IMR-90 (cell line): ENCODE data around the gene FBLN7. TPM values are rescaled to one million over a fixed set of nuclear protein-coding genes. Genes with fewer than 3 reads are reported as not detected.

ENCODE experiments used
- ATAC-seq: fragments of 200-7000 bp; cut with Tn5 transposase; 2 replicates; pipeline ENCODE4 v1.9.1; 2020; ENCODE audit warnings: low read depth, mild to moderate bottlenecking, moderate library complexity
- BruUV-seq: library from RNA; stranded (reverse); fragments of 400-500 nt; replicated peaks from 2 replicates; lab custom pipeline; 2021; lab: Mats Ljungman, UMichigan
- CTCF ChIA-PET: fragments of 300-600 bp; formaldehyde crosslinking; extraction: SDS; loops from one replicate; lab custom pipeline; 2021; ENCODE audit warnings: antibody characterized with exemption; lab: Yijun Ruan, JAX
- POLR2A ChIA-PET: fragments of 300-600 bp; sonication (Branson Sonifier 250); formaldehyde crosslinking; loops from one replicate; lab custom pipeline; 2022; ENCODE audit warnings: antibody characterized with exemption; ENCODE audit not compliant: unreplicated experiment; lab: Charles Lee
- DNase-seq: peaks from one replicate; pipeline ENCODE4 v3.0.0; 2013
- H2AFZ ChIP-seq: replicated peaks from 2 replicates; pipeline ENCODE3; 2013; ENCODE audit warnings: low read length, mild to moderate bottlenecking; ENCODE audit not compliant: poor library complexity
- H2AK5ac ChIP-seq: 2 replicates; pipeline ENCODE4 v1.6.1; 2013; ENCODE audit warnings: low read depth, low read length, inconsistent platforms
- H2AK9ac ChIP-seq: replicated peaks from 2 replicates; pipeline ENCODE3; 2013; ENCODE audit warnings: mild to moderate bottlenecking, low read depth, low read length, moderate library complexity; ENCODE audit not compliant: poor library complexity
- H2BK120ac ChIP-seq: 2 replicates; pipeline ENCODE4 v1.6.1; 2013; ENCODE audit warnings: low read depth, low read length, inconsistent platforms
- H2BK15ac ChIP-seq: 3 replicates; pipeline ENCODE4 v1.6.1; 2013; ENCODE audit warnings: low read depth, low read length, inconsistent platforms
- H2BK20ac ChIP-seq: 2 replicates; pipeline ENCODE4 v1.6.1; 2013; ENCODE audit warnings: low read depth, mild to moderate bottlenecking, inconsistent platforms, low read length, moderate library complexity
- H2BK5ac ChIP-seq: 2 replicates; pipeline ENCODE4 v1.6.1; 2013; ENCODE audit warnings: mild to moderate bottlenecking, low read depth, low read length, inconsistent platforms; ENCODE audit not compliant: poor library complexity, severe bottlenecking
- H3K14ac ChIP-seq: replicated peaks from 2 replicates; pipeline ENCODE4 v1.6.1; 2013; ENCODE audit warnings: low read depth, low read length, inconsistent platforms
- H3K18ac ChIP-seq: 2 replicates; pipeline ENCODE4 v1.6.1; 2013; ENCODE audit warnings: low read depth, low read length, control low read depth
- H3K23ac ChIP-seq: 2 replicates; pipeline ENCODE4 v1.6.1; 2013; ENCODE audit warnings: low read depth, low read length, inconsistent platforms
- H3K27ac ChIP-seq: 2 replicates; pipeline ENCODE4 v1.5.1; 2013; ENCODE audit warnings: mild to moderate bottlenecking, control low read depth, low read length; ENCODE audit not compliant: insufficient read depth
- H3K27me3 ChIP-seq: 2 replicates; pipeline ENCODE4 v1.6.1; 2013; ENCODE audit warnings: low read length; ENCODE audit not compliant: control insufficient read depth, insufficient read depth
- H3K36me3 ChIP-seq: 2 replicates; pipeline ENCODE4 v1.6.1; 2013; ENCODE audit warnings: low read length, mixed read lengths; ENCODE audit not compliant: control insufficient read depth, insufficient read depth
- H3K4ac ChIP-seq: 2 replicates; pipeline ENCODE4 v1.6.1; 2013; ENCODE audit warnings: low read depth, low read length, inconsistent platforms
- H3K4me1 ChIP-seq: 2 replicates; pipeline ENCODE4 v1.6.1; 2013; ENCODE audit warnings: low read length, mixed read lengths; ENCODE audit not compliant: control insufficient read depth, insufficient read depth
- H3K4me2 ChIP-seq: 2 replicates; pipeline ENCODE4 v1.6.1; 2013; ENCODE audit warnings: low read depth, mild to moderate bottlenecking, control low read depth, low read length, moderate library complexity
- H3K4me3 ChIP-seq: 2 replicates; pipeline ENCODE4 v1.5.1; 2013; ENCODE audit warnings: low read depth, mild to moderate bottlenecking, control low read depth, low read length, moderate library complexity; ENCODE audit not compliant: insufficient read depth
- H3K56ac ChIP-seq: 2 replicates; pipeline ENCODE4 v1.6.1; 2013; ENCODE audit warnings: low read length, inconsistent platforms; ENCODE audit not compliant: insufficient read depth; ENCODE audit errors: extremely low read depth
- H3K79me1 ChIP-seq, 2 experiments: 2 replicates each; pipeline ENCODE4 v1.6.1; 2013; ENCODE audit warnings: low read length in 2 of 2, inconsistent platforms in 1 of 2, low read depth in 1 of 2
- H3K9ac ChIP-seq: 2 replicates; pipeline ENCODE4 v1.6.1; 2013; ENCODE audit warnings: low read depth, low read length, control low read depth
- H3K9me1 ChIP-seq: 2 replicates; pipeline ENCODE4 v1.6.1; 2013; ENCODE audit warnings: low read length, inconsistent platforms; ENCODE audit not compliant: insufficient read depth
- H3K9me3 ChIP-seq: 2 replicates; pipeline ENCODE4 v1.6.1; 2013; ENCODE audit warnings: low read length; ENCODE audit not compliant: control insufficient read depth, insufficient read depth
- H4K20me1 ChIP-seq: 2 replicates; pipeline ENCODE4 v1.6.1; 2013; ENCODE audit warnings: low read length, inconsistent platforms; ENCODE audit not compliant: insufficient read depth
- H4K5ac ChIP-seq: 2 replicates; pipeline ENCODE4 v1.6.1; 2013; ENCODE audit warnings: mild to moderate bottlenecking, low read depth, low read length, control low read depth
- H4K8ac ChIP-seq, 2 experiments: 2 replicates each; pipeline ENCODE4 v1.6.1; 2013; ENCODE audit warnings: low read depth in 2 of 2, low read length in 2 of 2, control low read depth in 1 of 2, inconsistent platforms in 1 of 2
- H4K91ac ChIP-seq: 2 replicates; pipeline ENCODE4 v1.6.1; 2013; ENCODE audit warnings: low read depth, low read length, inconsistent platforms; ENCODE audit not compliant: insufficient read depth
- BHLHE40 ChIP-seq: fragments of 150-350 bp; IDR thresholded peaks from 2 replicates; pipeline ENCODE4 v1.6.1; 2016; ENCODE audit warnings: mild to moderate bottlenecking, low read depth, low read length
- CEBPB ChIP-seq: IDR thresholded peaks from 2 replicates; pipeline ENCODE4 v1.6.1; 2012; ENCODE audit warnings: low read depth, low read length, improper control_type of control experiment
- CHD1 ChIP-seq: IDR thresholded peaks from 2 replicates; pipeline ENCODE4 v1.6.1; 2012; ENCODE audit warnings: low read depth, low read length, improper control_type of control experiment
- CTCF ChIP-seq: conservative IDR thresholded peaks from 2 replicates; pipeline ENCODE4 v1.5.1; 2012; ENCODE audit warnings: mild to moderate bottlenecking, low read depth, low read length, improper control_type of control experiment
- ELK1 ChIP-seq: fragments of 150-350 bp; IDR thresholded peaks from 2 replicates; pipeline ENCODE4 v1.6.1; 2016; ENCODE audit warnings: low read depth, mild to moderate bottlenecking, low read length, moderate library complexity, borderline replicate concordance
- FOS ChIP-seq: fragments of 150-350 bp; IDR thresholded peaks from 2 replicates; pipeline ENCODE4 v1.6.1; 2016; ENCODE audit warnings: low read depth, low read length
- MAFK ChIP-seq: IDR thresholded peaks from 2 replicates; pipeline ENCODE4 v1.6.1; 2012; ENCODE audit warnings: low read depth, low read length, improper control_type of control experiment
- MAZ ChIP-seq: IDR thresholded peaks from 2 replicates; pipeline ENCODE4 v1.6.1; 2012; ENCODE audit warnings: low read depth, mild to moderate bottlenecking, low read length, improper control_type of control experiment, moderate library complexity, borderline replicate concordance
- MXI1 ChIP-seq: IDR thresholded peaks from 2 replicates; pipeline ENCODE4 v1.6.1; 2012; ENCODE audit warnings: low read depth, mild to moderate bottlenecking, low read length, moderate library complexity, borderline replicate concordance
- NFE2L2 ChIP-seq: fragments of 150-350 bp; IDR thresholded peaks from 2 replicates; pipeline ENCODE4 v1.6.1; 2016; ENCODE audit warnings: low read depth, mild to moderate bottlenecking, low read length
- POLR2A ChIP-seq: IDR thresholded peaks from 2 replicates; pipeline ENCODE4 v1.6.1; 2012; ENCODE audit warnings: mild to moderate bottlenecking, low read depth, low read length
- RAD21 ChIP-seq: IDR thresholded peaks from 2 replicates; pipeline ENCODE4 v1.6.1; 2012; ENCODE audit warnings: low read length, improper control_type of control experiment
- RCOR1 ChIP-seq: IDR thresholded peaks from 2 replicates; pipeline ENCODE4 v1.6.1; 2012; ENCODE audit warnings: mild to moderate bottlenecking, low read length, improper control_type of control experiment; ENCODE audit not compliant: insufficient replicate concordance
- RFX5 ChIP-seq: IDR thresholded peaks from 2 replicates; pipeline ENCODE4 v1.8.0; 2012; ENCODE audit warnings: low read depth, mild to moderate bottlenecking, low read length, moderate library complexity
- SMC3 ChIP-seq: fragments of 150-350 bp; IDR thresholded peaks from 2 replicates; pipeline ENCODE4 v1.6.1; 2016; ENCODE audit warnings: low read depth, mild to moderate bottlenecking, antibody characterized with exemption, low read length, moderate library complexity
- USF2 ChIP-seq: fragments of 150-350 bp; IDR thresholded peaks from 2 replicates; pipeline ENCODE4 v1.6.1; 2017; ENCODE audit warnings: mild to moderate bottlenecking, antibody characterized with exemption, low read length, low read depth
- WGBS, 2 experiments: methylation state at CpG; one replicate each; pipeline versions ENCODE4 v1.1.5 to v1.1.7; 2013; ENCODE audit warnings: missing lambda C conversion rate in 2 of 2; ENCODE audit not compliant: insufficient read length in 1 of 2; ENCODE audit errors: extremely low coverage in 2 of 2; 5-methylcytosine and 5-hydroxymethylcytosine counted together
- dilution Hi-C: fragments of 300-500 bp; cut with HindIII; formaldehyde crosslinking; loops from one replicate; pipeline ENCODE4 v1.14.3; 2018; ENCODE audit warnings: low sequenced_read_pairs; ENCODE audit not compliant: unreplicated experiment
- in situ Hi-C: fragments of 300-500 bp; cut with MboI; formaldehyde crosslinking; loops from 3 replicates; pipeline ENCODE4 v1.14.3; 2019; ENCODE audit warnings: low sequenced_read_pairs, inconsistent platforms, mixed read lengths
- intact Hi-C: fragments of 100-400 bp; cut with micrococcal nuclease; formaldehyde crosslinking; loops from 2 replicates; pipeline ENCODE4 v1.10.0; 2022
- polyA plus RNA-seq, 3 experiments: library from polyadenylated mRNA; depleted of rRNA; stranded (reverse); fragments of >200 nt; gene quantifications; 2 replicates each; pipeline ENCODE4 v1.2.3, GENCODE V29; 2012; ENCODE audit warnings: low replicate concordance in 1 of 3
- total RNA-seq: library from RNA; depleted of rRNA; stranded (reverse); fragments of >200 nt; gene quantifications from 2 replicates; pipeline ENCODE4 v1.2.3, GENCODE V29; 2012

Gene FBLN7
- total and polyA plus RNA-seq, 2 of the 4 experiments (the other 2 are of a cell fraction): 0.18 to 1.2 TPM

GRCh38 chr2:112197868-112198267, 59.7 kb downstream of the FBLN7 start:
- no peak overlapping the region for H3K18ac ChIP-seq
- no peak overlapping the region for H4K91ac ChIP-seq
- H3K56ac ChIP-seq: no peak overlapping the region
- no peak overlapping the region for H4K5ac ChIP-seq
- intact Hi-C loops (no loop called here), dilution Hi-C loops (no loop called here), in situ Hi-C loops (no loop called here)
- no peaks in the 10 kb centered on the region for H3K79me1 ChIP-seq
- ChIA-PET CTCF (no interaction called here), POLR2A (no interaction called here)
- no peak overlapping the region for H3K4me3 ChIP-seq
- H3K23ac ChIP-seq: no peak overlapping the region
- no peak overlapping the region for H2AK5ac ChIP-seq
- TF ChIP-seq CEBPB (no peak), CHD1 (no peak), RAD21 (no peak), FOS (no peak), MAZ (no peak), BHLHE40 (no peak), NFE2L2 (no peak), USF2 (no peak), MXI1 (no peak), POLR2A (no peak), RCOR1 (no peak), CTCF (no peak), MAFK (no peak), SMC3 (no peak), ELK1 (no peak), RFX5 (no peak)
- H3K4me1 ChIP-seq: no peaks in the 10 kb centered on the region
- H2AFZ ChIP-seq: no peak overlapping the region
- no peaks in the 10 kb centered on the region for H3K36me3 ChIP-seq
- H3K27me3 ChIP-seq: peaks cover 30% of the 10 kb centered on the region
- no peak overlapping the region for H3K27ac ChIP-seq
- H4K8ac ChIP-seq: no peak overlapping the region
- no peak overlapping the region for H2BK5ac ChIP-seq
- BruUV-seq: no TSS peak
- no CpG with 5 or more reads among the region's 1 CpG for WGBS, 2 experiments
- ATAC-seq (no peak), DNase-seq (no peak)
- no peak overlapping the region for H2BK120ac ChIP-seq
- H3K4ac ChIP-seq: no peak overlapping the region
- no peak overlapping the region for H2BK20ac ChIP-seq
- H3K4me2 ChIP-seq: no peak overlapping the region
- no peak overlapping the region for H2BK15ac ChIP-seq
- no peak overlapping the region for H3K14ac ChIP-seq
- no peak overlapping the region for H2AK9ac ChIP-seq
- no peaks in the 10 kb centered on the region for H3K9me1 ChIP-seq
- H3K9ac ChIP-seq: no peak overlapping the region
- H3K9me3 ChIP-seq: peaks cover 2% of the 10 kb centered on the region; the same call in 1 of the 2 replicates
- no peaks in the 10 kb centered on the region for H4K20me1 ChIP-seq
